ENCODE data around the gene FAM180A.

FAM180A gene

GRCh38 chr7:135768467-135768866, 19.9 kb upstream of the FAM180A start:
- no peak overlapping the region for H3K4me3 ChIP-seq (replicated peaks; ENCODE audit: low read depth, low read length)
- no peak for DNase-seq (ENCODE audit: low read depth)
- no peak for TF ChIP-seq CTCF (IDR thresholded peaks at IDR 0.05; ENCODE audit: low read length, missing control alignments)

- no peak for TF ChIP-seq CTCF (IDR thresholded peaks at IDR 0.05; ENCODE audit: low read length, missing control alignments)
- no peak for DNase-seq (ENCODE audit: low read depth)
- H3K4me3 ChIP-seq (replicated peaks; ENCODE audit: low read depth, low read length) = no peak overlapping the region
These were observed 19.5 kb upstream of the FAM180A start for GRCh38 chr7:135768064-135768463.

GRCh38 chr7:135763261-135763660, 14.6 kb upstream of the FAM180A start:
- H3K4me3 ChIP-seq (replicated peaks; ENCODE audit: low read depth, low read length) = no peak overlapping the region
- no peak for TF ChIP-seq CTCF (IDR thresholded peaks at IDR 0.05; ENCODE audit: low read length, missing control alignments)
- peak; percentile 38 for DNase-seq (ENCODE audit: low read depth)

GRCh38 chr7:135761751-135762488, 13.3 kb upstream of the FAM180A start:
- H3K4me3 ChIP-seq (replicated peaks; ENCODE audit: low read depth, low read length) = no peak overlapping the region
- no peak for TF ChIP-seq CTCF (IDR thresholded peaks at IDR 0.05; ENCODE audit: low read length, missing control alignments)
- DNase-seq (ENCODE audit: low read depth) = peak; percentile 44

GRCh38 chr7:135759532-135759931, 10.9 kb upstream of the FAM180A start:
- DNase-seq (ENCODE audit: low read depth) = no peak
- no peak for TF ChIP-seq CTCF (IDR thresholded peaks at IDR 0.05; ENCODE audit: low read length, missing control alignments)
- no peak overlapping the region for H3K4me3 ChIP-seq (replicated peaks; ENCODE audit: low read depth, low read length)

- peak overlapping the region; percentile 43 for H3K4me3 ChIP-seq (replicated peaks; ENCODE audit: low read depth, low read length)
- no peak for TF ChIP-seq CTCF (IDR thresholded peaks at IDR 0.05; ENCODE audit: low read length, missing control alignments)
- DNase-seq (ENCODE audit: low read depth) = peak; percentile 77
These were observed 9.9 kb upstream of the FAM180A start for GRCh38 chr7:135758531-135758932.
